HG03108 (cell line): ENCODE measurements around the gene ZNF502.
"Not testable (repeated sequence)": the region's sequence is repeated elsewhere in the genome, so short reads cannot be mapped to it uniquely, and the experiment has no call there.

Experiments used
- ATAC-seq: cut with Tn5 transposase; IDR thresholded peaks from one replicate; pipeline ENCODE4 v1.9.1; 2021; ENCODE audit warnings: moderate library complexity; ENCODE audit not compliant: unreplicated experiment

The ZNF502 gene

DNA sequence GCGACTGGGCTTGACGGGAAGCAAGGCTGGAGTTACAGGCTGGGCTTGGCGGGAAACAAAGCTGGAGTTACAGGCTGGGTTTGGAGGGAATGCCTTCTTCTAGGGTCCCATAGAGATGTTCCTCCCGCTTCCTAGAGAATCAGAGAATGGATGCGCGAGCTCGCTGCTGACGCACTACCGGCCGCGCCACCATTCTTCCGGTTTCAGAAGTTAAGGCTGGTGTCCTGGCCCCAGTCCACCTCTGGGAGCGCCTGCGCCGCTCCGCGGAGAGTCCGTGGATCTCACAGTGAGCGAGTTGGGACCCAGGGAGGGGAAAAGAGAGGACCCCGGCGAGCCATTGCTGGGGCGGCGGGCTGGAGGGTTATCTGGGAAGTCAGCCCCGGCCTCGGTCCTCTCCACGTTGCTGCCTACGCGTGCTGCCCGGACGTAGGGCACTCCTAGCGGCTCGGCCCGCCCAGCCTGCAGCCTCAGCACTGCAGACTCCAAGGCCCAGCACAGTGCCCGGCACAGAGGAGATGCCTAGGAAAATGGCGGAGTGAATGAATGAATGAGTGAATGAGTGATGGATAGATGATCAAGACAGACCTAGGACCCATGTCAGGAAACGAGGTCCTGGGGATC lies at the start of gene ZNF502:
Gene ZNF502 (plus strand): TSS at position 206 of the 621 bp plus-strand sequence. CDS start 7,602 bp downstream, outside the sequence.
- ATAC-seq = no peak

GRCh38 chr3:44665173-44665572 lies 47.3 kb upstream of the ZNF502 start:
- no peak for ATAC-seq

GRCh38 chr3:44666346-44666745 lies 46.1 kb upstream of the ZNF502 start:
- no peak for ATAC-seq

DNA sequence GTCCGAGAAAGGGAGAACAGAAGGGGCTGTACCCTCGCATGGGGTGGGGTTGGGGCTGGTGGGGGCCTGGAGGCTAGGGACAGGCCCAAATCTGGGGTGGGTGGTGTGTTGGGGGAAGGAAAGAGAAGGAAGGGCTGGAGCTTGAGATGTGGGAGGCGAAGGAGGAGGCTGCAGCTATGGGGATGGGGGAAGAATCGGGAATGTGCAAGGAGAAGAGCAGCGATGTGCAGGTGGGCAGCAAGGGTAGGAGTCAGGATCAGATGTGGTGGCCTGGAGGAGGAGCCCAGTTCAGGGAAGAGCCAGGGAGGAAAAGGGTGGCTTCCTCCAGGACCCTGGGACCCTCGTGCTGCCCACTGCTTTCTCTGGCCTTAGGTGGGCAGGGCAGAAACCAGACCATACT lies 42.7 kb upstream of the ZNF502 start:
- ATAC-seq = no peak

DNA sequence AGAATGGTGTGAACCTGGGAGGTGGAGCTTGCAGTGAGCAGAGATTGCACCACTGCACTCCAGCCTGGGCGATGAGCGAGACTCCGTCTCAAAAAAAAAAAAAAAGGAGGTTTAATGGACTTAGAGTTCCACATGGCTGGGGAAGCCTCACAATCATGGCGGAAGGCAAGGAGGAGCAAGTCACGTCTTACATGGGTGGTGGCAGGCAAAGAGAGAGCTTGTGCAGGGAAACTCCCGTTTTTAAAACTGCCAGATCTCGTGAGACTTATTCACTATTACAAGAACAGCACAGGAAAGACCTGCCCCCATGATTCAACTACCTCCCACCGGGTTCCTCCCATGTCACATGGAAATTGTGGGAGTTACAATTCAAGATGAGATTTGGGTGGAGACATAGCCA lies 39.0 kb upstream of the ZNF502 start:
- not testable (repeated sequence) for ATAC-seq

GRCh38 chr3:44674211-44674610 lies 38.2 kb upstream of the ZNF502 start:
- ATAC-seq = no peak

GRCh38 chr3:44678480-44679116 lies 33.9 kb upstream of the ZNF502 start:
- ATAC-seq = peak; percentile 63

DNA sequence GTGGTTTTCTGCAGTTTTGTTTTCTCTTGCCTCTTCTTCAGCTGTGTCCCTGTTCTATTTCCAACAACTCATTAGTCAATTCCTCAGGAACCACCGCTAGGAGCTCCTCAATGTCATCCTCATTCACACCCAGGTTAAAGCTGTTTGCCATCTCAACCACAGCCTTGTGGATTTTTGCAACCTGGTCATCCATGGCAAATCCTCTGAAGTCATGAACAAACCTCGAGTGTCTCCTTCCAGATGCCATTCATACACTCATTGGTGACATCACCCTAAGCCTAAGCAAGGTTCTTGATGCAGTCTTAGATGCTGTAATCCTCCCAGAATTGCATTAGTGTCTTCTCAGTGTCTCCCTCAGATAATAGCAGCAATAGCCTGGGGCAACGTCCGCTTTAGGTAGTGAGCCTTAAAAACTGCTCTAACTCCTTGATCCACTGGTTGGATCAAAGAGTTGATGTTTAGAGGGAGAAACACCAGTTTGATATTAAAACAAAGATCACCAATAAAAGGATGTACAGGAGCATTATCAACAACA lies 31.5 kb upstream of the ZNF502 start:
- no peak for ATAC-seq

DNA sequence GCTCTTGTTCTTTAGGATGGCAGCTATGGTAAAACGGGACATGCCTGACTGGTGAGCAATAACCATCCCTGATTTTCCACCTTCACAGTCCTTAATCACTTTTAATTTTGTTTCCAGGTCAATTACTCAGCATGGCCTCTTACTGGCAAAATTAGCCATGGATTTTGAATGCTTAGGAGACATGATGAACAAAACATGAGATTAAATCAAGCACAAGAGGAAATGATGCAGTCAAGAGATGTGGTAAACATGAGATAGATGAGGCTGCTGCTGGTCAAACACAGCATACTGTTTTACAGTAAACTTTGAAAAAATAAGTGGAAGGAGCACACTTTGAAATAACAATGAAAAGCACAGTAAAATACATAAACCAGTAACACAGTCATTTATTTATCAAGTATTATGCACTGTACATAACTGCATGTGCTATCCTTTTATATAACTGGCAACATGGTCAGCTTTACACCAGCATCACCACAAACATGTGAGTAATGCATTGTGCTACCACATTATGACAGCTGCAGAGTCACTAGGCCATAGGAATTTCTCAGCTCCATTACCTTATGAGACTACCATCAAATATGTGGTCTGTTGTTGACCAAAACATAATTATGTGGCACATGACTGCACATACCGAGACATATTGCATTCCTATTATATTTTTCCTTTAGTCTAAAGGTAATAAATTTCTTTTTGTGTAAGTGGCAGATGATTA lies 30.1 kb upstream of the ZNF502 start:
- no peak for ATAC-seq

- peak; percentile 86 for ATAC-seq
These were observed 27.2 kb upstream of the ZNF502 start for GRCh38 chr3:44685128-44685800.

GRCh38 chr3:44687898-44688297 lies 24.6 kb upstream of the ZNF502 start:
- no peak for ATAC-seq

DNA sequence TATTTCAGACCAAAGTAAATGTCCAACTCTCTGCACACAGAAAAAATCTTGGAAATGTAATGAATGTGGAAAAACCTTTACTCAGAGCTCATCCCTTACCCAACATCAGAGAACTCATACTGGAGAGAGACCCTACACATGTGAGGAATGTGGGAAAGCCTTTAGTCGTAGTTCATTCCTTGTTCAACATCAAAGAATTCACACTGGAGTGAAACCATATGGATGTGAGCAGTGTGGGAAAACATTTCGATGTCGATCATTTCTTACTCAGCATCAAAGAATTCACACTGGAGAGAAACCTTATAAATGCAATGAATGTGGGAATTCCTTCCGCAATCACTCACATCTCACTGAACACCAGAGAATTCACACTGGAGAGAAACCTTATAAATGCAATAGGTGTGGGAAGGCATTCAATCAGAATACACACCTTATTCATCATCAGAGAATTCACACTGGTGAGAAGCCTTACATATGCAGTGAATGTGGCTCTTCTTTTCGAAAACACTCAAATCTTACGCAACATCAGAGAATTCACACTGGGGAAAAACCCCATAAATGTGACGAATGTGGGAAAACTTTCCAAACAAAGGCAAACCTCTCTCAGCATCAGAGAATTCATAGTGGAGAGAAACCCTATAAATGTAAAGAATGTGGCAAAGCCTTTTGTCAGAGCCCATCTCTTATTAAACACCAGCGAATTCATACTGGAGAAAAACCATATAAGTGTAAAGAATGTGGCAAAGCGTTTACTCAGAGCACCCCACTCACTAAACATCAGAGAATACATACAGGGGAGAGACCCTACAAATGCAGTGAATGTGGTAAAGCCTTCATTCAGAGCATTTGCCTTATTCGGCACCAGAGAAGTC lies 9.0 kb downstream of the ZNF502 start:
- ATAC-seq = no peak

GRCh38 chr3:44722103-44722401 lies 9.6 kb downstream of the ZNF502 start:
- no peak for ATAC-seq

- no peak for ATAC-seq
These were observed 17.0 kb downstream of the ZNF502 start, which contains the start of gene ZNF501 for GRCh38 chr3:44729384-44729910. TSS of gene ZNF501 (plus strand) at chr3:44729635. CDS start at chr3:44734422, 4,787 bp downstream.

DNA sequence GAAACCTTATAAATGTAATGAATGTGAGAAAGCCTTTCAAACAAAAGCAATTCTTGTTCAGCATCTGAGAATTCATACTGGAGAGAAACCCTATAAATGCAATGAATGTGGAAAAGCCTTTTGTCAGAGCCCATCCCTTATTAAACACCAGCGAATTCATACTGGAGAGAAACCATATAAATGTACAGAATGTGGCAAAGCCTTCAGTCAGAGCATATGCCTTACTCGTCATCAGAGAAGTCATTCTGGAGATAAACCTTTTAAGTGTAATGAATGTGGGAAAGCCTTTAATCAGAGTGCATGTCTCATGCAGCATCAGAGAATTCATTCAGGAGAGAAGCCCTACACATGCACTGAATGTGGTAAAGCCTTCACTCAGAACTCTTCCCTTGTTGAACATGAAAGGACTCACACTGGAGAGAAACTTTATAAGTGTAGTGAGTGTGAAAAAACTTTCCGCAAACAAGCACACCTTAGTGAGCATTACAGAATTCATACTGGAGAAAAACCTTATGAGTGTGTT lies 22.2 kb downstream of the ZNF502 start:
- no peak for ATAC-seq

- no peak for ATAC-seq
These were observed 48.6 kb downstream of the ZNF502 start for GRCh38 chr3:44761101-44761423.

- ATAC-seq = peak; percentile 87
These were observed 49.1 kb downstream of the ZNF502 start, which contains the start of the genes KIAA1143 and KIF15 for GRCh38 chr3:44761424-44762169. TSS of gene KIAA1143 (minus strand) at chr3:44761619. CDS start at chr3:44761602, 17 bp downstream. TSS of gene KIF15 (plus strand) at chr3:44761794. CDS start at chr3:44761866, 72 bp downstream.

DNA sequence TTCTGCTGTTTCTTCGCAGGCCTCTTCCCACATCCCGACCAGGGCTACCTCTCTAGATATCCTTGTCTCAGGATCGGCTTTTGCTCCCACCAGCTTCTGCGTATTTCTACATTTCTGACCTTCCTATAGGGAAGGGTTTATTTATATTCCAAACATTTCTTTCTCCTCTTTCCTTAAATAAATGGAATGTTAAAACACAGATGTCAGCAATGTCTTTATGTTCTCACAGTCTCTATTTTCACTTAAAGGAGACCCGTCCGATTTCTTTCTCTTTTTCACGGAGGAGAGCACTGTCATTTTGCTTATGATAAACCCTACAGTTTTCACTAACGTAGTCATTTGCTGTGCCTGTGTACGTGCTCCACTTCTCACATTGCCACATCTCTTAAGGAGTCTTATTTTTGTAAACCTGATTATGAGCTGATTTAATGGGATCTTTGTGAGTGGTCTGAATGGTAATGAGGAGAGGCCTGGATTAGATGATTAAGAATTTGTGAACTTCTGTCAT lies 49.8 kb downstream of the ZNF502 start:
- no peak for ATAC-seq

- ATAC-seq = no peak
These were observed 50.2 kb downstream of the ZNF502 start for GRCh38 chr3:44762690-44763089.
